HG03196 (cell line): ENCODE data around the gene OR6B1.
"Not testable (repeated sequence)": the region's sequence is repeated elsewhere in the genome, so short reads cannot be mapped to it uniquely, and the experiment has no call there.

ENCODE experiments used
- ATAC-seq: cut with Tn5 transposase; IDR thresholded peaks from one replicate; pipeline ENCODE4 v1.9.1; 2021; ENCODE audit not compliant: unreplicated experiment

The OR6B1 gene

DNA sequence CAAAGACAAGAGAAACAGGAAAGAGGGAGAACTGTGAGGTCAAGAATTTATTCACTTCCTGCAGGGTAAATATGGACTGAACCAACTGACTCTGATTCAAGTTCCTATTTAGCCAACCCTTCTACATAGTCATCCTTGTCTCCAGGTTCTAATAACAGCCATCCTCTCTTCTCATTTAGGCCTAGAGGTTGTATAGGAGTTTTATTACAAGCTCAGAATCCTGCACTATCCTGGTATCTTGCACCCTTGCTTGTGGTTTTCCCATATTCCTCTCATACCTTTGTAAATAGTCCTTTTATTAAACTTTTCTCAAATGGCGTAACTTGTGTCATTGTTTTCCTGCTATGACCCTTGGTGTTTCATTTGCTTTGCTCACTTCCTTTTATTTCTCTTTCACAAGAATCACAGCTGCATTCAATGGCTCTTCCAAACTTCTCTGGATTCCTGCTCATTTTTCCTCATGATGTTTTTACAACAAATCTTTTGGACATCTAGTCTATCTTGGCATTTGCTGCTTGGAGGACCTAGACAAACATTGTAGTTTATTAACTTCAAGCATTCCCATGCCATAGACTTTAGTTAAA lies 36.3 kb downstream of the OR6B1 start:
- ATAC-seq, result no peak

- ATAC-seq, result no peak
Observed at GRCh38 chr7:144037414-144038035, 37.4 kb downstream of the OR6B1 start.

- ATAC-seq, result no peak
Observed at GRCh38 chr7:144038887-144039286, 38.8 kb downstream of the OR6B1 start.

DNA sequence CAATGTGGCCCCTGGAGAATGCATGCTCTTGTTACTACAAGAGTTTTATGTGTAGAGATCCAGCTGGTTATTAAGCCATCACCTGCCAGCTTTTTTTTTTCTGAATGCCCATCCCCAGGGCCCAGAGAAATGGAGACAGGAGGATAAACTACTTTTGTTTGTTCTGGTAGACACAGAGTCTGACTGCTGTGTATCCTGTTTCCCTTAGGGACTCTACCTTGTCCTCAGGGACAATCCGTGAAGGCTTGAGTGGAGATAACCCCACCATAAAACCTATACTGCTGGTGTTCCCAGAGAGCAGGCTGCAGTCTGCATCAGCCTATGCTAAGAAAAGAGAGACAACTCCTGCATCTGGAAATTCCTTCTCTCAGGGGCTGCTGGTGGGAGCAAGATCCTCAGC lies 48.5 kb downstream of the OR6B1 start, which contains the start of gene OR2A5:
OR2A5 (plus strand) TSS at position 301 of the 400 bp plus-strand sequence. CDS start 1,454 bp downstream, outside the sequence.
- ATAC-seq, result no peak

GRCh38 chr7:144049491-144049890 lies 49.4 kb downstream of the OR6B1 start:
- no peak for ATAC-seq

- ATAC-seq, result no peak
Observed at GRCh38 chr7:144050093-144050492, 50.0 kb downstream of the OR6B1 start.

- ATAC-seq, result not testable (repeated sequence)
Observed at GRCh38 chr7:144050884-144051283, 50.8 kb downstream of the OR6B1 start.

DNA sequence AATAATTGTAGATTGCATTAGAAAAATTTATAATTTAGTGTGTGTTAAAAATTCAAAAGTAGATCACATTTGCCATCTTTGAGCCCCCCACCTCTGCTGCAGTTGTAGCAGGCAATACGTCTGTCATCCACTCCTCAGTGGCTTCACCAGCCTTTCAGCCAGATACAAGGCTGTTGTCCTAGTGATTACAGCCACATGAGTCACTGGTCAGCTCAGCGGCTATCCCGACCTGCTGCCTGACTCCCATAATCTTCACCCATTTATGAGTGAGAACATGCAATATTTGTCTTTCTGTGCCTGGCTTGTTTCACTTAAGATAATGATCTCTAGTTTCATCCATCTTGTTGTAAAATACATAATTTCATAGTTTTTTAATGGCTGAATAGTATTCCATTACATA lies 57.8 kb downstream of the OR6B1 start:
- no peak for ATAC-seq
